ENCODE results near the gene LRRTM2. TPM values are rescaled to one million over a fixed set of nuclear protein-coding genes. Genes with fewer than 3 reads are reported as not detected.

Gene LRRTM2
- total RNA-seq, 1 donor from 2014 or later = 1.2 TPM

DNA sequence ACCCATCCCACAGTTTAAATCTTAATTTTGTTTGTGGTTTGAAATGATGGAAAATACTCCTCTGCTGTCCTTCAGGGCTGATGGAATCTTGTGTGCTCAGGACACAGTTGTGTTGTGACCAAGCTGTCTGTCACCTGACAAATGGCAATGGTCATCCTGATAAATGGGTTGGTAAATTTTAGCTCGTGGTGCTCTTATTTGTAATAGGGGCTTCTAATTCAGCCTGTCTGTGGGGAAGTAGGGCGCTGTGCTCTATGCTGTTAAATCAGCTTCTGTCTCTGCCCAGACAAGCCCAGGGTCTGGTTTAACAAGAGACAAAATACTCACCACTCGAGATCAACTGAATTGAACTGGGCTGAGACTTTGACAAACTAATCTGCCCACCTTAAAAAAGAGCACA is 4.5 kb downstream of the LRRTM2 start:
- Histone ChIP-seq H3K36me3 (no peaks in the 10 kb centered on the region), H3K4me3 (no peak overlapping the region), H3K9me3 (no peaks in the 10 kb centered on the region), H3K27ac (no peak overlapping the region), H3K4me1 (peaks cover 75% of the 10 kb centered on the region), H3K27me3 (no peaks in the 10 kb centered on the region)
- TF ChIP-seq POLR2AphosphoS5 (IDR thresholded peaks at IDR 0.05; ENCODE audit: insufficient read depth in 1 of 2, low read depth in 1 of 2) (no peak), POLR2A (IDR thresholded peaks at IDR 0.05) (no peak)
- TF ChIP-seq, protein P1, sequence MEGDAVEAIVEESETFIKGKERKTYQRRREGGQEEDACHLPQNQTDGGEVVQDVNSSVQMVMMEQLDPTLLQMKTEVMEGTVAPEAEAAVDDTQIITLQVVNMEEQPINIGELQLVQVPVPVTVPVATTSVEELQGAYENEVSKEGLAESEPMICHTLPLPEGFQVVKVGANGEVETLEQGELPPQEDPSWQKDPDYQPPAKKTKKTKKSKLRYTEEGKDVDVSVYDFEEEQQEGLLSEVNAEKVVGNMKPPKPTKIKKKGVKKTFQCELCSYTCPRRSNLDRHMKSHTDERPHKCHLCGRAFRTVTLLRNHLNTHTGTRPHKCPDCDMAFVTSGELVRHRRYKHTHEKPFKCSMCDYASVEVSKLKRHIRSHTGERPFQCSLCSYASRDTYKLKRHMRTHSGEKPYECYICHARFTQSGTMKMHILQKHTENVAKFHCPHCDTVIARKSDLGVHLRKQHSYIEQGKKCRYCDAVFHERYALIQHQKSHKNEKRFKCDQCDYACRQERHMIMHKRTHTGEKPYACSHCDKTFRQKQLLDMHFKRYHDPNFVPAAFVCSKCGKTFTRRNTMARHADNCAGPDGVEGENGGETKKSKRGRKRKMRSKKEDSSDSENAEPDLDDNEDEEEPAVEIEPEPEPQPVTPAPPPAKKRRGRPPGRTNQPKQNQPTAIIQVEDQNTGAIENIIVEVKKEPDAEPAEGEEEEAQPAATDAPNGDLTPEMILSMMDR (IDR thresholded peaks at IDR 0.05) = no peak
- intact Hi-C loops (cut with DNase I) = no loop called here
- DNase-seq (ENCODE audit: extremely low spot score in 2 of 2) = no peak

DNA sequence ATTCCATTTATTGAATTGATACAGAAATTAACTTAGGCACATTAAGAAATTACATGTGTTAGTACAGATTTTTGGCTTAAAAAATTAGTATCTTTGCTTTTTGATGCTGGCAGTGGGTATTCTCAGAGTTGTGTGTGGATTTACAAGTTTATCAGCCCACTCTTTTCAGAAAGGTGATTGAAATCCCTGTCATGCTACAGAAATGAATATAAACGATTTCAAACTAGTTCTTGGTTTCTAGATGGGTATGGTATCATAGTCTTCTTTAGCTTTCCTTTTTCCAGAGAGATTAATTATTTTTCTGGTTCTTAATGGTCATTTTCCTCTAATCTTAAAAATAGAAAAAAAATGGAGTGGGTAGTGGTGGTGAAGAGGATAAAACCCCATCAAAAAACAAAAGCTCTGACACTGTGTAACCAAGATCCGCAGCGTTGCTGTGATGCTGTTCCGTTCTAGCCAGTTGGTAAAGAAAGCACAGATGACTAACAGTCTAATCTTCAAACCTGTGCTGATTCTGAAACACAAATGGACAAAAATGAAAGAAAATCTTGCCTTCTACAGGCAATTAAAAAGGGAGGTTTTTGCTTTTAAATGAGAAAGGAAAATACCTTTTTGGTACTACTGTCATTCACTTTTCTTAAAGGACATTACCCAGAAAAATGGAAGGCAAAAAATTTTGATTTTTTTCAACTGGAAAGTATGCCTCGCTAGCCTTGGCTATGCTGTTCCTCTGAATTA is 5.2 kb downstream of the LRRTM2 start:
- Histone ChIP-seq H3K4me1 (peaks cover 70% of the 10 kb centered on the region), H3K36me3 (no peaks in the 10 kb centered on the region), H3K27me3 (no peaks in the 10 kb centered on the region), H3K4me3 (no peak overlapping the region), H3K9me3 (no peaks in the 10 kb centered on the region), H3K27ac (no peak overlapping the region)
- TF ChIP-seq, protein P1 (IDR thresholded peaks at IDR 0.05) = no peak
- no peak for TF ChIP-seq POLR2A (IDR thresholded peaks at IDR 0.05)
- no peak for TF ChIP-seq POLR2AphosphoS5 (IDR thresholded peaks at IDR 0.05; ENCODE audit: insufficient read depth in 1 of 2, low read depth in 1 of 2)
- intact Hi-C loops (cut with DNase I) = no loop called here
- DNase-seq (ENCODE audit: extremely low spot score in 2 of 2) = no peak

DNA sequence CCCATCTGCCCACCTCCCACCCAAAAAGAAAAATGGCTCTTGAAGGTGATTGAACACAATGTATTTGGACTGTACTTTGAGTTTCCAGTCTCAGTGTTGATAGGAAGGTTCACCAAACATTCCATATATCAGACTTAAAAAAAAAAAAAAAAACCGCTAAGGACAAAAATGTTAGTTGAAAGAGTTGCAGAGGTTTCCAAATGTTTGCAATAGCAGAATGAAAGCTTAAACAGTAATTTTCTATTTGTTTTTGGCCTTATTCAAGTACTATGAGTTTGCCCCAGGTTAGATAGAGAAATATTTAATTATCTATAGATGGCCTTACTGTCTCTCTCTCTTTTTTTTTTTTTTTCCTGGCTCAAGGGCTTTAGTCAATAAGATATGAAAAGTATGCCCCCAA is 6.1 kb downstream of the LRRTM2 start:
- Histone ChIP-seq H3K9me3 (no peaks in the 10 kb centered on the region), H3K27me3 (no peaks in the 10 kb centered on the region), H3K4me1 (peaks cover 62% of the 10 kb centered on the region), H3K4me3 (no peak overlapping the region), H3K36me3 (peaks cover 0 to 2% of the 10 kb centered on the region in 2 donors), H3K27ac (no peak overlapping the region)
- TF ChIP-seq, protein P1 (IDR thresholded peaks at IDR 0.05) = no peak
- TF ChIP-seq POLR2AphosphoS5 (IDR thresholded peaks at IDR 0.05; ENCODE audit: insufficient read depth in 1 of 2, low read depth in 1 of 2) (no peak), POLR2A (IDR thresholded peaks at IDR 0.05) (no peak)
- no peak for DNase-seq (ENCODE audit: extremely low spot score in 2 of 2)
- intact Hi-C loops (cut with DNase I) = no loop called here

DNA sequence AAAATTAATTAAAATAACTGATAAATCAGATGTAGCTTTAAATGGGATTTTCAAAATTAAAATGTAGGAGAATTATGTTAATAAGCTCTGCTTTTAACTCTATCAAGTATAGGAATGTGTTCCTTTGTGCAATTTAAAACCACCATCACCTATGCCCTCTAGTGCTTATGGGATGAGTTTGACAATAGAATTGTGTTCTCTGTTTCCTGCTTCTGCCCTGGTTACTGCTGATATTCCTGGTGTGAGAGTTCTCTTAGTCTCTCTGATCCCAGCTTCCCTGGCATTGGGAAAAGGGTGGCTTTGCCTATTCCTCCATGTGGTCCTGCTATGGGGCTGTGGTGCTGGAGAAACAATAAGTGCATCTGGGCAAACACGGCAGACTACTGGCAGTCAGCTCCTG is 8.1 kb downstream of the LRRTM2 start:
- no peak overlapping the region for H3K27ac ChIP-seq
- H3K4me1 ChIP-seq = peaks cover 50% of the 10 kb centered on the region
- TF ChIP-seq POLR2A (IDR thresholded peaks at IDR 0.05) (no peak), POLR2AphosphoS5 (IDR thresholded peaks at IDR 0.05; ENCODE audit: insufficient read depth in 1 of 2, low read depth in 1 of 2) (no peak)
- TF ChIP-seq, protein P1 (IDR thresholded peaks at IDR 0.05) = no peak
- H3K4me3 ChIP-seq = no peak overlapping the region
- DNase-seq (ENCODE audit: extremely low spot score in 2 of 2) = no peak
- intact Hi-C loops (cut with DNase I) = no loop called here
- peaks cover 0 to 15% of the 10 kb centered on the region in 2 donors for H3K36me3 ChIP-seq
- peaks cover 8% of the 10 kb centered on the region for H3K9me3 ChIP-seq
- no peaks in the 10 kb centered on the region for H3K27me3 ChIP-seq

DNA sequence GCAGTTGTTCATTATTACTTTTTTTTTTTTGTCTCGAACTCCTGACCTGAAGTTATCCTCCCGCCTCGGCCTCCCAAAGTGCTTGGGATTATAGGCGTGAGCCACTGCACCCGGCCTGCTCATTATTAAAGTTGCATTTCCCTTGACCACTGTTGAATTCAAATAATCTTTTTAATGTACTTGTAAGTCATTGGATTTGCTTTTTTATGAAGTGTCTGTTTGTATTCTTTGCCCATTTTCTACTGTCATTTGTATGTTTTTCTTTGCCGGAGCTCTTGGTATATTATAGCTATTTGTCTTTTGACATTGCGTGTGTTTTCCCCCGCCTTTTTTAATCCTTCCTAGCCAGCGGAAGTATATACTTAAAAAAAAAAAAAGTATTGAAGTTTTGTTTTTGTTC is 22.0 kb downstream of the LRRTM2 start:
- no peaks in the 10 kb centered on the region for H3K9me3 ChIP-seq
- intact Hi-C loops (cut with DNase I) = no loop called here
- H3K4me1 ChIP-seq = peaks cover 61% of the 10 kb centered on the region
- TF ChIP-seq POLR2A (IDR thresholded peaks at IDR 0.05) (no peak), POLR2AphosphoS5 (IDR thresholded peaks at IDR 0.05; ENCODE audit: insufficient read depth in 1 of 2, low read depth in 1 of 2) (no peak)
- TF ChIP-seq, protein P1 (IDR thresholded peaks at IDR 0.05) = no peak
- H3K27ac ChIP-seq = no peak overlapping the region
- DNase-seq (ENCODE audit: extremely low spot score in 2 of 2) = no peak
- H3K36me3 ChIP-seq = no peaks in the 10 kb centered on the region
- H3K27me3 ChIP-seq = no peaks in the 10 kb centered on the region
- H3K4me3 ChIP-seq = no peak overlapping the region

All from vagina (tissue), 2 donors.